SK-N-SH treated with all-trans-retinoic acid at 6 μM for 48 hours (cell line): ENCODE data around the gene SAMD8.

Experiments
- ARNTL ChIP-seq: fragments of 450-650 bp; formaldehyde crosslinking; IDR thresholded peaks from 2 replicates; pipeline ENCODE4 v1.5.0; 2020; ENCODE audit warnings: low read depth, mild to moderate bottlenecking, moderate library complexity, borderline replicate concordance
- BACH2 ChIP-seq: fragments of 250-450 bp; sonication (Bioruptor Pico); IDR thresholded peaks from 2 replicates; pipeline ENCODE4 v1.9.0; 2021; ENCODE audit warnings: mild to moderate bottlenecking, borderline replicate concordance
- CREB5 ChIP-seq: fragments of 250-450 bp; sonication (Bioruptor Pico); IDR thresholded peaks from 2 replicates; pipeline ENCODE4 v1.5.1; 2020; ENCODE audit warnings: low read depth, mild to moderate bottlenecking, moderate library complexity
- ESRRG ChIP-seq: fragments of 250-450 bp; sonication (Bioruptor Pico); IDR thresholded peaks from 2 replicates; pipeline ENCODE4 v1.6.1; 2021; ENCODE audit warnings: mild to moderate bottlenecking
- GLIS3 ChIP-seq: fragments of 250-450 bp; sonication (Bioruptor Pico); IDR thresholded peaks from 2 replicates; pipeline ENCODE4 v1.5.0; 2020; ENCODE audit warnings: mild to moderate bottlenecking, moderate library complexity
- ISL1 ChIP-seq: fragments of 250-450 bp; sonication (Bioruptor Pico); IDR thresholded peaks from 2 replicates; pipeline ENCODE4 v2.1.2; 2022; ENCODE audit warnings: mild to moderate bottlenecking, moderate library complexity
- PATZ1 ChIP-seq: fragments of 250-450 bp; sonication (Bioruptor Pico); IDR thresholded peaks from 2 replicates; pipeline ENCODE4 v1.8.0; 2020; ENCODE audit warnings: mild to moderate bottlenecking, moderate library complexity, borderline replicate concordance
- RARB ChIP-seq: fragments of 250-450 bp; sonication (Bioruptor Pico); IDR thresholded peaks from 2 replicates; pipeline ENCODE4 v1.8.0; 2021; ENCODE audit warnings: mild to moderate bottlenecking, moderate library complexity
- TOX ChIP-seq: fragments of 250-450 bp; sonication (Bioruptor Pico); IDR thresholded peaks from 2 replicates; pipeline ENCODE4 v1.8.0; 2021; ENCODE audit warnings: mild to moderate bottlenecking, moderate library complexity, borderline replicate concordance
- TSHZ2 ChIP-seq: fragments of 250-450 bp; sonication (Bioruptor Pico); IDR thresholded peaks from 2 replicates; pipeline ENCODE4 v1.5.0; 2020; ENCODE audit warnings: mild to moderate bottlenecking, moderate library complexity
- ZC3H10 ChIP-seq: fragments of 250-450 bp; sonication (Bioruptor Pico); IDR thresholded peaks from 2 replicates; pipeline ENCODE4 v1.5.1; 2021; ENCODE audit warnings: mild to moderate bottlenecking, moderate library complexity
- ZFP3 ChIP-seq: fragments of 250-450 bp; sonication (Bioruptor Pico); IDR thresholded peaks from 2 replicates; pipeline ENCODE4 v1.5.0; 2020; ENCODE audit warnings: mild to moderate bottlenecking, moderate library complexity
- ZFP30 ChIP-seq: fragments of 450-650 bp; formaldehyde crosslinking; IDR thresholded peaks from 2 replicates; pipeline ENCODE4 v1.5.0; 2022; ENCODE audit warnings: mild to moderate bottlenecking, moderate library complexity
- ZNF70 ChIP-seq: fragments of 450-650 bp; formaldehyde crosslinking; IDR thresholded peaks from 2 replicates; pipeline ENCODE4 v1.5.0; 2020; ENCODE audit warnings: mild to moderate bottlenecking, moderate library complexity

GRCh38 chr10:75103881-75104686 is 7.4 kb upstream of the SAMD8 start:
- no peak for TF ChIP-seq PATZ1
- TF ChIP-seq GLIS3 = no peak
- TF ChIP-seq ZFP3 (CRISPR knock-in tag) = no peak
- no peak for TF ChIP-seq TOX (CRISPR knock-in tag)
- TF ChIP-seq ISL1 (CRISPR knock-in tag) = no peak
- TF ChIP-seq ZFP30 (CRISPR knock-in tag) = no peak
- TF ChIP-seq ZNF70 = no peak
- TF ChIP-seq ESRRG (CRISPR knock-in tag) = no peak
- no peak for TF ChIP-seq ZC3H10 (CRISPR knock-in tag)
- TF ChIP-seq CREB5 (CRISPR knock-in tag) = no peak
- TF ChIP-seq RARB (CRISPR knock-in tag) = no peak
- TF ChIP-seq ARNTL (CRISPR knock-in tag) = no peak
- no peak for TF ChIP-seq TSHZ2 (CRISPR knock-in tag)
- no peak for TF ChIP-seq BACH2
